ENCODE results near the gene FAM50A. TPM values are rescaled to one million over a fixed set of nuclear protein-coding genes. Genes with fewer than 3 reads are reported as not detected.
A peak's percentile ranks its signal among the peaks of the same experiment; 100 is the strongest.

Gene FAM50A
- total and polyA plus RNA-seq, 2 donors (not counting 1 experiment from before 2014, with no cell fraction given): 44.5 to 79.8 TPM

- H3K36me3 ChIP-seq (replicated peaks in 1 of 2; ENCODE audit: control extremely low read depth in 1 of 2, control insufficient read depth in 1 of 2, extremely low read depth in 1 of 2, insufficient read depth in 2 of 2, low read length in 1 of 2): peaks cover 0 to 22% of the 10 kb centered on the region in 2 experiments
- H3K4me3 ChIP-seq (ENCODE audit: control extremely low read depth in 1 of 5, extremely low read depth in 1 of 5, insufficient read depth in 1 of 5, low read depth in 2 of 5, low read length in 4 of 5): peak within 1 kb of the TSS; percentile 63 to 96 (median 78)
- ATAC-seq (ENCODE audit: low read depth) (peak; percentile 76), DNase-seq (peak; percentile 94)
- ChIA-PET POLR2A (interaction anchor here (0.6 to 3.4 kb wide), 20 partner anchors 9 to 977 kb away, joined by 3 to 31 read pairs (median 6); partner anchors contain the start of genes ARHGAP4, ATP6AP1, DNASE1L1 and EMD), CTCF (interaction anchor here (0.7 to 3.2 kb wide), 12 partner anchors 12 to 135 kb away, joined by 3 to 17 read pairs (median 4); partner anchors contain the start of genes DNASE1L1, FAM3A, FLNA and SLC10A3)
- H3K9ac ChIP-seq (ENCODE audit: low read length): peak within 1 kb of the TSS; percentile 86
- Mint-ChIP-seq H3K4me3 (peak within 1 kb of the TSS; percentile 99), H3K27me3 (no peaks in the 10 kb centered on the region), H3K9me3 (ENCODE audit: insufficient read depth) (no peaks in the 10 kb centered on the region), H3K27ac (peak within 1 kb of the TSS; percentile 99), H3K4me1 (peaks cover 17% of the 10 kb centered on the region)
- peaks cover 12 to 20% of the 10 kb centered on the region in 2 donors for H3K4me1 ChIP-seq (ENCODE audit: control insufficient read depth in 2 of 2, insufficient read depth in 2 of 2, low read length in 2 of 2)
- no peak for TF ChIP-seq CTCF (IDR thresholded peaks at IDR 0.05)
- TF ChIP-seq EZH2 (IDR thresholded peaks at IDR 0.05; ENCODE audit: borderline replicate concordance, insufficient read depth, low read depth, low read length, poor library complexity, severe bottlenecking): no peak
- H3K27ac ChIP-seq (ENCODE audit: low read length in 2 of 2): peak within 1 kb of the TSS; percentile 99 to 100
- under 1% methylated on average over 58 of the region's 69 CpGs for WGBS (ENCODE audit: insufficient coverage)
- H4K20me1 ChIP-seq (ENCODE audit: control insufficient read depth, insufficient read depth, low read length, poor library complexity, severe bottlenecking): peaks cover 30% of the 10 kb centered on the region
- intact Hi-C loops (cut with micrococcal nuclease): loop anchor here (5.0 kb wide), 2 partner anchors 94 to 119 kb away; partner anchors contain the start of genes FAM3A and SLC10A3
- peak within 1 kb of the TSS; percentile 81 for H3K4me2 ChIP-seq (replicated peaks; ENCODE audit: low read depth, low read length, poor library complexity, severe bottlenecking)
- H2AFZ ChIP-seq (ENCODE audit: insufficient read depth, low read depth, low read length, poor library complexity, severe bottlenecking): peak within 1 kb of the TSS; percentile 39
- H3K27me3 ChIP-seq (replicated peaks in 1 of 4; ENCODE audit: control extremely low read depth in 1 of 4, control insufficient read depth in 3 of 4, insufficient read depth in 4 of 4, low read length in 3 of 4): no peaks in the 10 kb centered on the region
- no peaks in the 10 kb centered on the region for H3K9me3 ChIP-seq (ENCODE audit: control extremely low read depth in 1 of 3, control insufficient read depth in 2 of 3, insufficient read depth in 1 of 3, low read length in 2 of 3)
- no peaks in the 10 kb centered on the region for H3K79me2 ChIP-seq (ENCODE audit: control insufficient read depth, insufficient read depth, low read length)
These were observed 45.9 kb upstream of the FAM50A start, which contains the start of gene RPL10 for GRCh38 chrX:154397888-154398667. TSS of gene RPL10 (plus strand) at chrX:154398377. CDS start at chrX:154398520, 143 bp downstream.

Measured in B cell (primary cell).